H7 (cell line): ENCODE data around the gene GID8. TPM values are rescaled to one million over a fixed set of nuclear protein-coding genes. Genes with fewer than 3 reads are reported as not detected.
A peak's percentile ranks its signal among the peaks of the same experiment; 100 is the strongest.

Source experiments
- DNase-seq: peaks from one replicate; pipeline ENCODE4 v3.0.0; 2012
- H3K27me3 ChIP-seq: 2 replicates; pipeline ENCODE4 v1.6.0; 2011; ENCODE audit warnings: mild to moderate bottlenecking, low read length; ENCODE audit not compliant: control insufficient read depth, insufficient read depth
- H3K36me3 ChIP-seq: replicated peaks from 2 replicates; pipeline ENCODE4 v1.5.1; 2011; ENCODE audit warnings: low read length; ENCODE audit not compliant: control insufficient read depth, insufficient read depth
- H3K4me3 ChIP-seq: 2 replicates; pipeline ENCODE4 v1.5.1; 2011; ENCODE audit warnings: low read depth, mild to moderate bottlenecking, control low read depth, low read length, moderate library complexity; ENCODE audit not compliant: insufficient read depth
- total RNA-seq: library from RNA; depleted of rRNA; stranded (reverse); fragments of >200 nt; shearing (Covaris generic); gene quantifications from 2 replicates; pipeline ENCODE4 v1.2.3, GENCODE V29; 2014; rRNA removed

Gene GID8
- total RNA-seq, 1 experiment from 2014 or later, result 49.1 TPM

DNA sequence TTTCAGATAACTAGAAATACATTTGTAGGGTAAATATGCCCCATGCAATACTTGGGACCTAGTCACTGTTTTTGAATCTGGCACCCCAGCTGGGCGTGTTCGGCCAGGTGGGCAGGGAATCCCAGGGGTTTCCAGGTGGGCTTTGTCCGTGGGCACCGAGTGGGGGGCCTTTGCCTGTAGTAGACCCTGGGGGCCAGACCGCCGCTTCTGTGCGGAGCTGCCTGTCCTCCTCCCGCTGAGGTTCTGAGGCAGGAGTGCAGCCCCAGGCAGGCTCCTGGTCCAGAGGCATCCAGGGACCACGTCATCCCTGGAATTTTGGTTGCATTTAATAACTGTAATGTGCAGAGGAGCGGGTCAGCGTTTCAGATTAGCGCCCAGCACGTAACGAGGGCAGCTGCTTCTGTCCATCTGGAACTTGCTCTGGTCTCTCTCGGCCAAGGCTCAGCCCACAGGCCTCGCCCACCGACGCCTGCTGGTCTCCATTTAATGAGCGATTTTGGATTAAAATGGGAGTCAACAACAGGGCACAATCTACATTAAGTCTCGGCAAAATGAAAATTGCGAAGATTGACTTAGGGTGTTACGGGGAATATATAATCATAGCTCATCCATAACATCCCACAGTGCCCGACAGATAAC lies 56.0 kb downstream of the GID8 start:
- DNase-seq, result no peak
- no peaks in the 10 kb centered on the region; the same call in 1 of the 2 replicates for H3K36me3 ChIP-seq
- no peak overlapping the region for H3K4me3 ChIP-seq
- H3K27me3 ChIP-seq, result no peaks in the 10 kb centered on the region; the same call in 1 of the 2 replicates

GRCh38 chr20:62994869-62995281 lies 56.9 kb downstream of the GID8 start:
- DNase-seq, result peak; percentile 79
- Histone ChIP-seq H3K27me3 (no peaks in the 10 kb centered on the region; the same call in 1 of the 2 replicates), H3K36me3 (no peaks in the 10 kb centered on the region; the same call in 1 of the 2 replicates), H3K4me3 (no peak overlapping the region)

- no peak for DNase-seq
- Histone ChIP-seq H3K4me3 (no peak overlapping the region), H3K36me3 (no peaks in the 10 kb centered on the region; the same call in 1 of the 2 replicates), H3K27me3 (no peaks in the 10 kb centered on the region; the same call in 1 of the 2 replicates)
These were observed 57.5 kb downstream of the GID8 start for GRCh38 chr20:62995481-62995880.

- H3K36me3 ChIP-seq, result no peaks in the 10 kb centered on the region; the same call in 1 of the 2 replicates
- no peak for DNase-seq
- H3K4me3 ChIP-seq, result no peak overlapping the region
- H3K27me3 ChIP-seq, result no peaks in the 10 kb centered on the region; the same call in 1 of the 2 replicates
These were observed 58.1 kb downstream of the GID8 start for GRCh38 chr20:62995898-62996595.

- Histone ChIP-seq H3K27me3 (no peaks in the 10 kb centered on the region; the same call in 1 of the 2 replicates), H3K4me3 (no peak overlapping the region), H3K36me3 (no peaks in the 10 kb centered on the region; the same call in 1 of the 2 replicates)
- no peak for DNase-seq
These were observed 58.6 kb downstream of the GID8 start for GRCh38 chr20:62996596-62996982.

DNA sequence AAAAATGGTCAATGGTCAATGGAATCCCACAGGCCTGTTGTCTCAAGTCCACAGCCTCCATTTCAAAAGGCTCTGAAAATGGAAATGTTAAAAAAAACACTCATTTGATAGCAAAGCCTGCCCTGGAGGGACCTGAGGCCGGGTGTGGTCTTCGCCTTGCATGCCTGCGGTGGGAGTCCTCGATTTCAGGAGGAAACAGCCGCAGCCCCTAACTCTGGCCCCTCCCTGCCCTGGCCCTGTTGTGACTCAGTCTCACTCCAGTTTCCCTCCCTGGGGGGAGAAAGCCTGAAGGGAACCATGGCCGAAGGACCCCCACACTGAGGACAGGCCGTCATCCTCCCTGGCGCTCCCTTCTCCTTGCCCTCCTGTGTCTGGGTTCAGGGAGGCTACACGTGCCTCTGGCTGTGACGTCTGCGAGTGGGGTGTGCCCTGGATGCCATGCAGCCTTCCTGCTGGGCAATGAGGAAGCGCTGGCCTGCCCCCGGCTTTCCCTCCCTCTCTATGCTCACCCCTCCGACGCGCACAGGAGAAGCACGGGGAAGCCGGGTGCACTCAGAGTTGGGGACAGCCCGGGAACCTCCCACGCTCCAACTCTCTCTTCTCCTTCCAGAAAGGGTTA lies 59.6 kb downstream of the GID8 start:
- no peak for DNase-seq
- H3K27me3 ChIP-seq, result no peaks in the 10 kb centered on the region; the same call in 1 of the 2 replicates

More for the DNA sequence above, 59.6 kb downstream of the GID8 start:
- no peak overlapping the region for H3K4me3 ChIP-seq
- no peaks in the 10 kb centered on the region; the same call in 1 of the 2 replicates for H3K36me3 ChIP-seq

Other genes with a start within 250 kb of the GID8 start
- gene NTSR1, start 229.3 kb upstream of the GID8 start, total RNA-seq, result 0.30 and 1.1 TPM in 2 replicates
- gene MRGBP, start 141.7 kb upstream of the GID8 start, total RNA-seq, result 28.3 and 28.5 TPM in 2 replicates
- gene OGFR, start 133.3 kb upstream of the GID8 start, total RNA-seq, result 50.1 and 57.1 TPM in 2 replicates
- gene COL9A3, start 121.1 kb upstream of the GID8 start, total RNA-seq, result 131 and 139 TPM in 2 replicates
- gene TCFL5, start 76.3 kb upstream of the GID8 start, total RNA-seq, result 25.7 and 36.8 TPM in 2 replicates
- gene DIDO1, start 11.6 kb upstream of the GID8 start, total RNA-seq, result 53.2 and 63.4 TPM in 2 replicates
- gene SLC17A9, start 14.6 kb downstream of the GID8 start, total RNA-seq, result 32.6 and 41.4 TPM in 2 replicates
- 2.1 TPM in 2 replicates for gene BHLHE23, start 68.8 kb downstream of the GID8 start, total RNA-seq